K562 (cell line): ENCODE measurements around the gene HOXB3. TPM values are rescaled to one million over a fixed set of nuclear protein-coding genes. Genes with fewer than 3 reads are reported as not detected.

Experiments used
- BCOR ChIP-seq: fragments of 450-650 bp; IDR thresholded peaks from 2 replicates; pipeline ENCODE4 v1.6.1; 2016
- ETV1 ChIP-seq: fragments of 450-650 bp; conservative IDR thresholded peaks from 2 replicates; pipeline ENCODE4 v1.6.1; 2016; ENCODE audit warnings: missing genetic modification characterization, control low read depth, low read depth, missing compliant biosample characterization
- HEY1 ChIP-seq: fragments of 250-450 bp; sonication (Bioruptor Pico); IDR thresholded peaks from 2 replicates; pipeline ENCODE4 v1.5.0; 2020; ENCODE audit warnings: mild to moderate bottlenecking, moderate library complexity, borderline replicate concordance
- TFAM ChIP-seq: fragments of 250-450 bp; sonication (Bioruptor Pico); conservative IDR thresholded peaks from 2 replicates; pipeline ENCODE4 v1.5.0; 2021; ENCODE audit warnings: mild to moderate bottlenecking, moderate library complexity
- ZZZ3 ChIP-seq: fragments of 450-650 bp; IDR thresholded peaks from 2 replicates; pipeline ENCODE4 v1.6.1; 2016; ENCODE audit warnings: antibody characterized with exemption, mild to moderate bottlenecking, moderate library complexity
- polyA plus RNA-seq, 8 experiments: library from polyadenylated mRNA; depleted of rRNA in 4 of 8; stranded (reverse) in 5 of 8; unstranded in 3 of 8; fragments of >200 nt; fragmentation: Nextera tagmentation in 2 of 8; fragmentation: Illumina TruSeq in 1 of 8; extraction: Ambion mirVana in 2 of 8; extraction: Trizol in 1 of 8; gene quantifications; 2 replicates each; pipeline versions ENCODE4 v1.2.1 to v1.2.3, GENCODE V29; 2011 to 2014; ENCODE audit warnings: inconsistent platforms in 1 of 8, missing spikeins in 1 of 8
- total RNA-seq, 7 experiments: library from RNA; depleted of rRNA in 6 of 7; stranded (reverse); fragments of >200 nt in 6 of 7; fragmentation: Illumina TruSeq in 2 of 7; extraction: Trizol in 2 of 7; gene quantifications; 2 replicates each; pipeline versions ENCODE4 v1.2.1 to v1.2.3, GENCODE V29; 2011 to 2021; ENCODE audit warnings: low replicate concordance in 1 of 7
- TF ChIP-seq, protein P1 (sequence below): fragments of 450-650 bp; conservative IDR thresholded peaks from 2 replicates; pipeline ENCODE4 v1.6.1; 2016; ENCODE audit warnings: missing genetic modification characterization, low read depth, mild to moderate bottlenecking, control low read depth, missing compliant biosample characterization
- TF ChIP-seq, protein P2 (sequence below): fragments of 250-450 bp; sonication (Bioruptor Pico); IDR thresholded peaks from 2 replicates; pipeline ENCODE4 v1.6.1; 2021; ENCODE audit warnings: mild to moderate bottlenecking
- TF ChIP-seq, protein P3 (sequence below): conservative IDR thresholded peaks from 2 replicates; pipeline ENCODE4 v1.6.1; 2011; ENCODE audit warnings: low read depth, mild to moderate bottlenecking, low read length; ENCODE audit not compliant: control insufficient read depth
- TF ChIP-seq, protein P4 (sequence below): fragments of 250-450 bp; sonication (Bioruptor Pico); IDR thresholded peaks from 2 replicates; pipeline ENCODE4 v1.5.0; 2021

The HOXB3 gene
- total and polyA plus RNA-seq, 9 of the 15 experiments (the other 6 are each of a cell fraction or from before 2014, with no cell fraction given): 2.4 to 41.3 (median 20.2) TPM

DNA sequence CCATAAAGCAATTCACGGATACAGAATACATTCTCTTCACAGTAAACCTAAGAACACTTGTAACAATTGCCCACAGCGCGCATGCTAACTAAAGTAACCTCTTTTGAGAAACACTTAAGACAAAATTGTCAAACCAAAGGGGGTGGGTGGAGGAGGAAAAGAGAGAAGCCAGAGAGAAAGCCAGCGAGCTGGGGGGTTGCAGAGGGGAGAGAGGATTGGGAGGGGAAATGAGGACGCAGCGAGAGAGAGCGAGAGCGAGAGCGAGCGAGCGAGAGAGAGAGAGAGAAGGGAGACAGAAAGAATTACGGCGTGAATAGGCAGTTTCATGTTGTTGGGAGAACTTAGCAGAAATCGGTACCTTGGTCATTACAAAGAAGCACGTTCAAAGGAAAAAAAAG is 22.4 kb upstream of the HOXB3 start (continued):
- TF ChIP-seq, protein P1, sequence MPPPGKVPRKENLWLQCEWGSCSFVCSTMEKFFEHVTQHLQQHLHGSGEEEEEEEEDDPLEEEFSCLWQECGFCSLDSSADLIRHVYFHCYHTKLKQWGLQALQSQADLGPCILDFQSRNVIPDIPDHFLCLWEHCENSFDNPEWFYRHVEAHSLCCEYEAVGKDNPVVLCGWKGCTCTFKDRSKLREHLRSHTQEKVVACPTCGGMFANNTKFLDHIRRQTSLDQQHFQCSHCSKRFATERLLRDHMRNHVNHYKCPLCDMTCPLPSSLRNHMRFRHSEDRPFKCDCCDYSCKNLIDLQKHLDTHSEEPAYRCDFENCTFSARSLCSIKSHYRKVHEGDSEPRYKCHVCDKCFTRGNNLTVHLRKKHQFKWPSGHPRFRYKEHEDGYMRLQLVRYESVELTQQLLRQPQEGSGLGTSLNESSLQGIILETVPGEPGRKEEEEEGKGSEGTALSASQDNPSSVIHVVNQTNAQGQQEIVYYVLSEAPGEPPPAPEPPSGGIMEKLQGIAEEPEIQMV (tag): no peak
- no peak for TF ChIP-seq TFAM (CRISPR knock-in tag)
- TF ChIP-seq, protein P2, sequence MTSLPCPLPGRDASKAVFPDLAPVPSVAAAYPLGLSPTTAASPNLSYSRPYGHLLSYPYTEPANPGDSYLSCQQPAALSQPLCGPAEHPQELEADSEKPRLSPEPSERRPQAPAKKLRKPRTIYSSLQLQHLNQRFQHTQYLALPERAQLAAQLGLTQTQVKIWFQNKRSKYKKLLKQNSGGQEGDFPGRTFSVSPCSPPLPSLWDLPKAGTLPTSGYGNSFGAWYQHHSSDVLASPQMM: no peak
- TF ChIP-seq, protein P3, sequence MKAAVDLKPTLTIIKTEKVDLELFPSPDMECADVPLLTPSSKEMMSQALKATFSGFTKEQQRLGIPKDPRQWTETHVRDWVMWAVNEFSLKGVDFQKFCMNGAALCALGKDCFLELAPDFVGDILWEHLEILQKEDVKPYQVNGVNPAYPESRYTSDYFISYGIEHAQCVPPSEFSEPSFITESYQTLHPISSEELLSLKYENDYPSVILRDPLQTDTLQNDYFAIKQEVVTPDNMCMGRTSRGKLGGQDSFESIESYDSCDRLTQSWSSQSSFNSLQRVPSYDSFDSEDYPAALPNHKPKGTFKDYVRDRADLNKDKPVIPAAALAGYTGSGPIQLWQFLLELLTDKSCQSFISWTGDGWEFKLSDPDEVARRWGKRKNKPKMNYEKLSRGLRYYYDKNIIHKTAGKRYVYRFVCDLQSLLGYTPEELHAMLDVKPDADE: no peak
- no peak for TF ChIP-seq HEY1 (CRISPR knock-in tag)
- TF ChIP-seq, protein P4, sequence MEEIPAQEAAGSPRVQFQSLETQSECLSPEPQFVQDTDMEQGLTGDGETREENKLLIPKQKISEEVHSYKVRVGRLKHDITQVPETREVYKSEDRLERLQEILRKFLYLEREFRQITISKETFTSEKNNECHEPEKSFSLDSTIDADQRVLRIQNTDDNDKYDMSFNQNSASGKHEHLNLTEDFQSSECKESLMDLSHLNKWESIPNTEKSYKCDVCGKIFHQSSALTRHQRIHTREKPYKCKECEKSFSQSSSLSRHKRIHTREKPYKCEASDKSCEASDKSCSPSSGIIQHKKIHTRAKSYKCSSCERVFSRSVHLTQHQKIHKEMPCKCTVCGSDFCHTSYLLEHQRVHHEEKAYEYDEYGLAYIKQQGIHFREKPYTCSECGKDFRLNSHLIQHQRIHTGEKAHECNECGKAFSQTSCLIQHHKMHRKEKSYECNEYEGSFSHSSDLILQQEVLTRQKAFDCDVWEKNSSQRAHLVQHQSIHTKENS (CRISPR knock-in tag): no peak
- TF ChIP-seq ETV1 (tag): no peak
- TF ChIP-seq ZZZ3: no peak
- TF ChIP-seq BCOR: no peak
